Measurements from ENCODE around the gene MEDAG. TPM values are rescaled to one million over a fixed set of nuclear protein-coding genes. Genes with fewer than 3 reads are reported as not detected.

MEDAG gene
- total RNA-seq, 1 donor from 2014 or later, result not detected

GRCh38 chr13:30868799-30869470, 37.1 kb upstream of the MEDAG start:
- Mint-ChIP-seq H3K9me3 (no peaks in the 10 kb centered on the region), H3K36me3 (ENCODE audit: low read depth) (no peaks in the 10 kb centered on the region), H3K4me1 (peaks cover 11% of the 10 kb centered on the region), H3K4me3 (no peak overlapping the region), H3K27ac (no peak overlapping the region), H3K27me3 (peaks cover 10% of the 10 kb centered on the region)
- DNase-seq, result no peak
- intact Hi-C loops (cut with micrococcal nuclease), result loop anchor here (5.0 kb wide), 2 partner anchors 67 to 127 kb away; no protein-coding TSS in a partner anchor

DNA sequence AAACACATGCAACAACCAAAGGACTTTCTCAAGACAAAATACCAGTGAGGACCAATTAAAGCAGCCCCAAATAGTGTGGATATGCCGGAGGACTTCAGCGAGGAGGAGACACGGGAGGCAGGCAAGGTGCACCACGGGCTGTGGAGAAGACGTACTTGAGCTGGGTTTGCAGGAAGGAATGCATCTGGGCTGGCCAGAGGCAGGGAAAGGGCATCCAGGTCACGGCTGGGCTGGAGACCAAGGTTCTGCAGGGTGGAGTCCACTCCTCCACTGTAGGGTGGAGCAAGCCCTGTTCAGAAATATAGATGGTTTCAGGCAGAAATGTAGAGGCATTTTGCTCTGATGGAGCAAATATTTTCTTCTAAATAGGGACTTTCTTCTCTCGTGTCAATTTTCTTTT, 36.6 kb upstream of the MEDAG start:
- H3K4me1 Mint-ChIP-seq, result peaks cover 11% of the 10 kb centered on the region
- no peak overlapping the region for H3K27ac Mint-ChIP-seq
- peaks cover 10% of the 10 kb centered on the region for H3K27me3 Mint-ChIP-seq
- DNase-seq, result no peak
- intact Hi-C loops (cut with micrococcal nuclease), result loop anchor here (5.0 kb wide), 2 partner anchors 67 to 127 kb away; no protein-coding TSS in a partner anchor
- H3K4me3 Mint-ChIP-seq, result no peak overlapping the region
- H3K9me3 Mint-ChIP-seq, result no peaks in the 10 kb centered on the region
- no peaks in the 10 kb centered on the region for H3K36me3 Mint-ChIP-seq (ENCODE audit: low read depth)

DNA sequence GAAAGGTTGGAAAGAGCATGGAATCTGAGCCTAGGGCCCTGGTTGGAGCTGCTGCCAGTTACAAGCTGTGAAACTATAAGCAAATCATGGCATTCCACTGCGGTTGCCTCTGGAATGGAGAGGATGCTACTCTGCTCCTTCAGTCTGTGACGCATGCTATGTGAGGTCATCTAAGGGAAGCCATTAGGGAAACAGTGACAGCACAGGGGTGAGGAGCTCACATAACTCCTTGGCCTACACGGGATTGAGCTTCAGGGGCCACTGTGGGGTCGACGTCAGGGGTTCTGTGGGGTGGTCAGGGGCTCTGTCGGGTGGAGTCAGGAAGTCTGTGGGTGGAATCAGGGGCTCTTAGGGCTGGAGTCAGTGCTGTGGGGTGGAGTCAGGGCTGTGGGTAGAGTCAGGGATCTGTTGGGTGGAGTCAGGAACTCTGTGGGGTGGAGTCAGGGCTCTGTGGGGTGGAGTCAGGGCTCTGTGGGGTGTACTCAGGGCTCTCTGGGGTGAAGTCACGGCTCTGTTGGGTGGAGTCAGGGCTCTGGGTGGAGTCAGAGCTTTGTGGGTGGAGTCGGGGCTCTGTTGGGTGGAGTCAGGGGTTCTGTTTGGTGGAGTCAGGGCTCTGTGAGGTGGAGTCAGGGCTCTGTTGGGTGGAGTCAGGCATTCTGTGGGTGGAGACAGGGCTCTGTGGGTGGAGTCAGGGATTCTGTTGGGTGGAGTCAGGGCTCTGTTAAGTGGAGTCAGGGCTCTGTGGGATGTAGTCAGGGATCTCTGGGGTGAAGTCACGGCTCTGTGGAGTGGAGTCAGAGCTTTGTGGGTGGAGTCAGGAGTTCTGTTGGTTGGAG, 35.8 kb upstream of the MEDAG start:
- Mint-ChIP-seq H3K27ac (no peak overlapping the region), H3K4me3 (no peak overlapping the region), H3K4me1 (peaks cover 10% of the 10 kb centered on the region), H3K36me3 (ENCODE audit: low read depth) (no peaks in the 10 kb centered on the region), H3K27me3 (peaks cover 10% of the 10 kb centered on the region), H3K9me3 (no peaks in the 10 kb centered on the region)
- intact Hi-C loops (cut with micrococcal nuclease), result no loop called here
- DNase-seq, result peak; percentile 84

- DNase-seq, result no peak
- peaks cover 7% of the 10 kb centered on the region for H3K4me1 Mint-ChIP-seq
- no peaks in the 10 kb centered on the region for H3K36me3 Mint-ChIP-seq (ENCODE audit: low read depth)
- H3K4me3 Mint-ChIP-seq, result no peak overlapping the region
- no peaks in the 10 kb centered on the region for H3K9me3 Mint-ChIP-seq
- intact Hi-C loops (cut with micrococcal nuclease), result no loop called here
- H3K27ac Mint-ChIP-seq, result no peak overlapping the region
- H3K27me3 Mint-ChIP-seq, result peaks cover 9% of the 10 kb centered on the region
Observed at GRCh38 chr13:30870916-30871587, 35.0 kb upstream of the MEDAG start.

DNA sequence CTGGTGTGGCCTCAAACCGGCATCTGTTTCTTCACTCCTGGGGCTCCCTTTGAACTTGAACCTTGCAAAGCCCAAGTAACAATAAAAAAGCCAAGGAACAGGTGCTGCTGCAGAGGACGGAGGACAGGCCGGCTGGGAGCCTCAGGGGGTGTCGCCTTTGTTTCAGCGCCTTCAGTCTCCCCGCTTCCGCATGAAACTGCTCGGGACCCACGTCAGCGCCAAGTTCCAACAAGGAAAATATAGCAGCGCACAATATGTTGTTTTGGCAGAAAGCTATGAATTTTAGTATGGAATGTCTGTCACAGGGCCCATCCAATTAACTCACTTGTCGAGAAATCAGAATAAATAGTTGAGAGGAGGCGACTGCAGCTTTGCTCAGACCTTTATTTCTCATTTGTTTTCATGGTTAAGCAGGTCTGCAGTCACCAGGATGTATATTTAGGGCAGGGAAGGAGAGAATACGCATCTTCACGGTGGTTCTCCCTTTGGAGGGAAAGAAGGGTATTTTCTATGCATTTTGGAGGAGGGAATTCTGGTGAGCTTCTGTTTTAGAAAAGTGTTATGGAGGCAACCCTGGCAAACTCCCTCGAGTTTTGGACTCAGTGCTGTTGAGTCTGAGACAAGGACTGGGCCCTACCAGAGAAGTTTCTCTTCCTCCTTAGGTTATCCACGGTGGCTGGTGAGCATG, 34.3 kb upstream of the MEDAG start:
- intact Hi-C loops (cut with micrococcal nuclease), result no loop called here
- no peak overlapping the region for H3K4me3 Mint-ChIP-seq
- H3K4me1 Mint-ChIP-seq, result peaks cover 7% of the 10 kb centered on the region
- H3K27me3 Mint-ChIP-seq, result peaks cover 9% of the 10 kb centered on the region
- H3K9me3 Mint-ChIP-seq, result no peaks in the 10 kb centered on the region
- H3K36me3 Mint-ChIP-seq (ENCODE audit: low read depth), result no peaks in the 10 kb centered on the region
- H3K27ac Mint-ChIP-seq, result no peak overlapping the region
- DNase-seq, result no peak

- H3K36me3 Mint-ChIP-seq (ENCODE audit: low read depth), result no peaks in the 10 kb centered on the region
Observed at GRCh38 chr13:30872276-30872594, 33.8 kb upstream of the MEDAG start.

GRCh38 chr13:30872685-30873461, 33.2 kb upstream of the MEDAG start:
- H3K27me3 Mint-ChIP-seq, result peaks cover 9% of the 10 kb centered on the region
- intact Hi-C loops (cut with micrococcal nuclease), result no loop called here
- H3K27ac Mint-ChIP-seq, result no peak overlapping the region
- H3K4me1 Mint-ChIP-seq, result peaks cover 7% of the 10 kb centered on the region
- no peak overlapping the region for H3K4me3 Mint-ChIP-seq
- no peaks in the 10 kb centered on the region for H3K9me3 Mint-ChIP-seq
- H3K36me3 Mint-ChIP-seq (ENCODE audit: low read depth), result no peaks in the 10 kb centered on the region
- DNase-seq, result no peak

More at GRCh38 chr13:30872276-30872594, 33.8 kb upstream of the MEDAG start:
- H3K27me3 Mint-ChIP-seq, result peaks cover 9% of the 10 kb centered on the region
- intact Hi-C loops (cut with micrococcal nuclease), result no loop called here
- peaks cover 7% of the 10 kb centered on the region for H3K4me1 Mint-ChIP-seq
- H3K9me3 Mint-ChIP-seq, result no peaks in the 10 kb centered on the region
- no peak overlapping the region for H3K27ac Mint-ChIP-seq
- no peak for DNase-seq
- no peak overlapping the region for H3K4me3 Mint-ChIP-seq

GRCh38 chr13:30873499-30873898, 32.6 kb upstream of the MEDAG start:
- intact Hi-C loops (cut with micrococcal nuclease), result no loop called here
- H3K9me3 Mint-ChIP-seq, result no peaks in the 10 kb centered on the region
- no peaks in the 10 kb centered on the region for H3K36me3 Mint-ChIP-seq (ENCODE audit: low read depth)
- H3K4me1 Mint-ChIP-seq, result peaks cover 7% of the 10 kb centered on the region
- no peak overlapping the region for H3K4me3 Mint-ChIP-seq
- no peak for DNase-seq
- peaks cover 13% of the 10 kb centered on the region for H3K27me3 Mint-ChIP-seq
- no peak overlapping the region for H3K27ac Mint-ChIP-seq

- intact Hi-C loops (cut with micrococcal nuclease), result no loop called here
- DNase-seq, result no peak
Observed at GRCh38 chr13:30874111-30874510, 32.0 kb upstream of the MEDAG start.

GRCh38 chr13:30874561-30874960, 31.5 kb upstream of the MEDAG start:
- Mint-ChIP-seq H3K27ac (no peak overlapping the region), H3K4me3 (no peak overlapping the region), H3K4me1 (peaks cover 7% of the 10 kb centered on the region), H3K9me3 (no peaks in the 10 kb centered on the region), H3K27me3 (peaks cover 13% of the 10 kb centered on the region), H3K36me3 (ENCODE audit: low read depth) (no peaks in the 10 kb centered on the region)
- DNase-seq, result no peak
- intact Hi-C loops (cut with micrococcal nuclease), result no loop called here

More at GRCh38 chr13:30874111-30874510, 32.0 kb upstream of the MEDAG start:
- no peaks in the 10 kb centered on the region for H3K9me3 Mint-ChIP-seq
- H3K4me1 Mint-ChIP-seq, result peaks cover 7% of the 10 kb centered on the region
- no peak overlapping the region for H3K4me3 Mint-ChIP-seq
- H3K36me3 Mint-ChIP-seq (ENCODE audit: low read depth), result no peaks in the 10 kb centered on the region
- peak overlapping the region; percentile 25 for H3K27ac Mint-ChIP-seq
- peaks cover 13% of the 10 kb centered on the region for H3K27me3 Mint-ChIP-seq

- H3K36me3 Mint-ChIP-seq (ENCODE audit: low read depth), result no peaks in the 10 kb centered on the region
- intact Hi-C loops (cut with micrococcal nuclease), result no loop called here
- peaks cover 26% of the 10 kb centered on the region for H3K27me3 Mint-ChIP-seq
- no peak for DNase-seq
- no peaks in the 10 kb centered on the region for H3K4me1 Mint-ChIP-seq
- H3K9me3 Mint-ChIP-seq, result no peaks in the 10 kb centered on the region
- no peak overlapping the region for H3K4me3 Mint-ChIP-seq
- H3K27ac Mint-ChIP-seq, result no peak overlapping the region
Observed at GRCh38 chr13:30877335-30877734, 28.7 kb upstream of the MEDAG start.

DNA sequence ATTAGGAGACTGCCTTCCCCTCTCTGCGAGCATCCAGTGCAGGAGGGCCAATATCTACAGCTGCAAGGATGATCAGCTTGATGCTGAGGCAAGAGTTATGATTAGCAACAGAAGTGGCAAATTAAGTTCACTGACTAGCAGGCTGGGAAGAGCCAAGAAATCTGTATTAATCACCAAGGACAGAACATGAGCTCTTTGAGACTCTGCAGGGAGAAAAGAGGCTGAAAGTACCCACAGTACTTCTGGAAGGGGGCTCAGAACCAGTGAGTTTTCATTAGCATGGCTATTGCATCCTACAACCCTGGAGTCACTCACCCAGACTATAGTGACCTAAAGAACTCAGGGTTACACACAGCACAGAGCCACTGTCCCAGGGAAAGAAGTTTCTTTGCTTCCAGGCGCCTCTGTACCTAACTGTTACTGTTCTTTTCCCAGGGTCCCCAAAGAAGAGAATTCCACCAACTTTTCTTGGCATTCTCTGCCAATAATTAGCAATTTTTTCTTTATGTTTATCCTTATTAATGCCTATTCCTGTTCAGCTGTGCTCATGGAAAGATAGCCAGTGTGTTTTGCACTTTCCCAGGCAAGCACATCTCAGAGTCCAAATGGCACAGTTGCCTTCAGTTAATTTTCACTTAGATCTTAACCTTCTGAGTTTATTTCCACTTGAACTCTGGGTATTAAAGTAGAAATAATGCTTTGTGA, 25.8 kb upstream of the MEDAG start:
- no peak for DNase-seq
- H3K27me3 Mint-ChIP-seq, result peaks cover 23% of the 10 kb centered on the region
- H3K36me3 Mint-ChIP-seq (ENCODE audit: low read depth), result no peaks in the 10 kb centered on the region
- intact Hi-C loops (cut with micrococcal nuclease), result loop anchor here (5.0 kb wide), 1 partner anchor 162 kb away; no protein-coding TSS in a partner anchor
- H3K4me3 Mint-ChIP-seq, result no peak overlapping the region
- H3K27ac Mint-ChIP-seq, result no peak overlapping the region
- peaks cover 10% of the 10 kb centered on the region for H3K9me3 Mint-ChIP-seq
- H3K4me1 Mint-ChIP-seq, result peaks cover 11% of the 10 kb centered on the region

DNA sequence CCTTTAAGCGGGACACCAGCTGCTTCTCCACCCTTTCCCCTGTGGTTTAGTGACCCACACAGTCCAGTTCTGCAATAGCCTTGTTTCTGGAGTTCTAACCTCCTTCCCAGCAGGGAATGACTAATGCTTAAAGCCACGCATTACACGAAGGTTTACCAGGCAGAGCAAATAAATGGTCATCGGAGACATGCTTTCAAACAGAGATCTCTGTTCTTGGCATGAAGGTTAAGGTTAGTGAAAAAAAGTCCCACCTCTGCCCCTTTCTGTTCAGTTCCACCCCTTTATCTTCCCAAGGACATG, 25.3 kb upstream of the MEDAG start:
- intact Hi-C loops (cut with micrococcal nuclease), result loop anchor here (5.0 kb wide), 1 partner anchor 161 kb away; no protein-coding TSS in a partner anchor
- peaks cover 10% of the 10 kb centered on the region for H3K9me3 Mint-ChIP-seq
- no peak for DNase-seq
- H3K36me3 Mint-ChIP-seq (ENCODE audit: low read depth), result no peaks in the 10 kb centered on the region
- no peak overlapping the region for H3K27ac Mint-ChIP-seq
- peaks cover 21% of the 10 kb centered on the region for H3K27me3 Mint-ChIP-seq
- H3K4me3 Mint-ChIP-seq, result no peak overlapping the region
- peaks cover 12% of the 10 kb centered on the region for H3K4me1 Mint-ChIP-seq
